Measurements from ENCODE around the gene RAD51B.

- TF ChIP-seq CTCF (IDR thresholded peaks at IDR 0.05): no peak
- TF ChIP-seq POLR2A (IDR thresholded peaks at IDR 0.05): no peak
Observed at GRCh38 chr14:68596211-68596610, 776.6 kb downstream of the RAD51B start.
